K562 (cell line): ENCODE measurements around the gene SERBP1.
"Not testable (repeated sequence)": the region's sequence is repeated elsewhere in the genome, so short reads cannot be mapped to it uniquely, and the experiment has no call there.

ENCODE experiments used
- NONO ChIP-seq, 2 experiments: fragments of 200-400 bp in 1 of 2; fragments of 450-650 bp in 1 of 2; formaldehyde crosslinking in 1 of 2; IDR thresholded peaks; 2 replicates each; pipeline ENCODE4 v1.6.1; 2017; ENCODE audit warnings: low read depth in 2 of 2, mild to moderate bottlenecking in 2 of 2, moderate library complexity in 2 of 2, low read length in 1 of 2
- RAD21 ChIP-seq, 2 experiments: fragments of 250-450 bp in 1 of 2; fragments of 450-650 bp in 1 of 2; sonication (Bioruptor Pico) in 1 of 2; formaldehyde crosslinking in 1 of 2; IDR thresholded peaks in 1 of 2; conservative IDR thresholded peaks in 1 of 2; 2 replicates each; pipeline versions ENCODE4 v1.4.0 to v1.8.0; 2020 to 2022; ENCODE audit warnings: mild to moderate bottlenecking in 2 of 2, moderate library complexity in 1 of 2
- SP1 ChIP-seq: sonication (generic); formaldehyde crosslinking; IDR thresholded peaks from 2 replicates; pipeline ENCODE4 v1.8.1; 2022; ENCODE audit warnings: mild to moderate bottlenecking, missing genetic modification reagents
- ZBTB7A ChIP-seq: IDR thresholded peaks from 2 replicates; pipeline ENCODE4 v1.6.1; 2011; ENCODE audit warnings: low read depth, mild to moderate bottlenecking, low read length, moderate library complexity, borderline replicate concordance; ENCODE audit not compliant: control insufficient read depth
- ZNF133 ChIP-seq: fragments of 250-450 bp; sonication (Bioruptor Pico); IDR thresholded peaks from 2 replicates; pipeline ENCODE4 v1.4.0; 2020; ENCODE audit warnings: mild to moderate bottlenecking
- ZNF253 ChIP-seq: fragments of 250-450 bp; sonication (Bioruptor Pico); conservative IDR thresholded peaks from 2 replicates; pipeline ENCODE4 v1.6.1; 2021; ENCODE audit warnings: mild to moderate bottlenecking
- TF ChIP-seq, protein P1 (sequence below): sonication (generic); formaldehyde crosslinking; IDR thresholded peaks from 2 replicates; pipeline ENCODE4 v1.8.0; 2022; ENCODE audit warnings: mild to moderate bottlenecking, missing genetic modification reagents

DNA sequence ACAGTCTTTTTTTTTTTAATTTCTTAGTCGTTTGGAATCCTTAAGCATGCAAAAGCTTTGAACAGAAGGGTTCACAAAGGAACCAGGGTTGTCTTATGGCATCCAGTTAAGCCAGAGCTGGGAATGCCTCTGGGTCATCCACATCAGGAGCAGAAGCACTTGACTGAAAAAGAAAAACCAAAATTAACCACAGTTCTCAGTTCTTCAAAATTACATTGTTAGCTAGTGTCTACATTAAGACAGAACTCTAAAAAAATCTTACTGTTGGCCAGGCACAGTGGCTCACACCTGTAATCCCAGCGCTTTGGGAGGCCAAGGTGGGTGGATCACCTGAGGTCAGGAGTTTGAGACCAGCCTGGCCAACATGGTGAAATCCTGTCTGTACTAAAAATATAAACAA, 17.1 kb downstream of the SERBP1 start:
- not testable (repeated sequence) for TF ChIP-seq SP1 (CRISPR knock-in tag); ZNF253 (CRISPR knock-in tag); RAD21 (CRISPR knock-in tag; conservative IDR thresholded peaks at IDR 0.05 in 1 of 2, IDR thresholded peaks at IDR 0.05 in 1 of 2); ZNF133 (CRISPR knock-in tag); ZBTB7A; NONO (IDR thresholded peaks at IDR 0.05; ENCODE audit: low read depth in 2 of 2, low read length in 1 of 2)
- TF ChIP-seq, protein P1, sequence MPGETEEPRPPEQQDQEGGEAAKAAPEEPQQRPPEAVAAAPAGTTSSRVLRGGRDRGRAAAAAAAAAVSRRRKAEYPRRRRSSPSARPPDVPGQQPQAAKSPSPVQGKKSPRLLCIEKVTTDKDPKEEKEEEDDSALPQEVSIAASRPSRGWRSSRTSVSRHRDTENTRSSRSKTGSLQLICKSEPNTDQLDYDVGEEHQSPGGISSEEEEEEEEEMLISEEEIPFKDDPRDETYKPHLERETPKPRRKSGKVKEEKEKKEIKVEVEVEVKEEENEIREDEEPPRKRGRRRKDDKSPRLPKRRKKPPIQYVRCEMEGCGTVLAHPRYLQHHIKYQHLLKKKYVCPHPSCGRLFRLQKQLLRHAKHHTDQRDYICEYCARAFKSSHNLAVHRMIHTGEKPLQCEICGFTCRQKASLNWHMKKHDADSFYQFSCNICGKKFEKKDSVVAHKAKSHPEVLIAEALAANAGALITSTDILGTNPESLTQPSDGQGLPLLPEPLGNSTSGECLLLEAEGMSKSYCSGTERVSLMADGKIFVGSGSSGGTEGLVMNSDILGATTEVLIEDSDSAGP (CRISPR knock-in tag): not testable (repeated sequence)
